ENCODE measurements around the gene FOXK2. TPM values are rescaled to one million over a fixed set of nuclear protein-coding genes. Genes with fewer than 3 reads are reported as not detected.
A peak's percentile ranks its signal among the peaks of the same experiment; 100 is the strongest.
"Not testable (repeated sequence)": the region's sequence is repeated elsewhere in the genome, so short reads cannot be mapped to it uniquely, and the experiment has no call there.

FOXK2 gene
- polyA plus RNA-seq, 4 donors, result 11.6 to 25.9 (median 18.0) TPM

GRCh38 chr17:82567286-82567685 lies 47.8 kb downstream of the FOXK2 start:
- Histone ChIP-seq H3K27ac (ENCODE audit: low read depth in 1 of 3, low read length in 2 of 3) (no peak overlapping the region), H3K9me3 (ENCODE audit: control insufficient read depth in 2 of 2, insufficient read depth in 1 of 2, low read depth in 1 of 2, low read length in 1 of 2) (no peaks in the 10 kb centered on the region), H3K4me1 (ENCODE audit: control insufficient read depth in 3 of 3, insufficient read depth in 2 of 3, low read depth in 1 of 3, low read length in 2 of 3) (peaks cover 2 to 20% (median 4%) of the 10 kb centered on the region in 3 donors), H3K36me3 (ENCODE audit: control insufficient read depth in 3 of 3, insufficient read depth in 2 of 3, low read depth in 1 of 3, low read length in 3 of 3) (peaks cover 3 to 74% (median 7%) of the 10 kb centered on the region in 3 donors), H3K27me3 (ENCODE audit: control insufficient read depth in 3 of 3, insufficient read depth in 3 of 3, low read length in 3 of 3) (no peaks in the 10 kb centered on the region), H3K4me3 (ENCODE audit: low read depth in 1 of 3, low read length in 3 of 3) (no peak overlapping the region)
- WGBS, 3 donors, result 79 to 85% (median 84%) methylated on average over 15 of the region's 15 CpGs
- no peak for FAIRE-seq
- DNase-seq, result no peak

- H3K4me3 ChIP-seq (ENCODE audit: low read depth in 1 of 3, low read length in 3 of 3), result no peak overlapping the region
- H3K9me3 ChIP-seq (ENCODE audit: control insufficient read depth in 2 of 2, insufficient read depth in 1 of 2, low read depth in 1 of 2, low read length in 1 of 2), result no peaks in the 10 kb centered on the region
- no peak for FAIRE-seq
- no peak for DNase-seq
- H3K27ac ChIP-seq (ENCODE audit: low read depth in 1 of 3, low read length in 2 of 3), result peak overlapping the region; percentile 34 to 79 (median 76)
- peaks cover 3 to 82% (median 7%) of the 10 kb centered on the region in 3 donors for H3K36me3 ChIP-seq (ENCODE audit: control insufficient read depth in 3 of 3, insufficient read depth in 2 of 3, low read depth in 1 of 3, low read length in 3 of 3)
- peaks cover 2 to 20% (median 4%) of the 10 kb centered on the region in 3 donors for H3K4me1 ChIP-seq (ENCODE audit: control insufficient read depth in 3 of 3, insufficient read depth in 2 of 3, low read depth in 1 of 3, low read length in 2 of 3)
- WGBS, 3 donors, result 81 to 88% (median 83%) methylated on average over 10 of the region's 10 CpGs
- H3K27me3 ChIP-seq (ENCODE audit: control insufficient read depth in 3 of 3, insufficient read depth in 3 of 3, low read length in 3 of 3), result no peaks in the 10 kb centered on the region
These were observed 49.5 kb downstream of the FOXK2 start for GRCh38 chr17:82568997-82569393.

DNA sequence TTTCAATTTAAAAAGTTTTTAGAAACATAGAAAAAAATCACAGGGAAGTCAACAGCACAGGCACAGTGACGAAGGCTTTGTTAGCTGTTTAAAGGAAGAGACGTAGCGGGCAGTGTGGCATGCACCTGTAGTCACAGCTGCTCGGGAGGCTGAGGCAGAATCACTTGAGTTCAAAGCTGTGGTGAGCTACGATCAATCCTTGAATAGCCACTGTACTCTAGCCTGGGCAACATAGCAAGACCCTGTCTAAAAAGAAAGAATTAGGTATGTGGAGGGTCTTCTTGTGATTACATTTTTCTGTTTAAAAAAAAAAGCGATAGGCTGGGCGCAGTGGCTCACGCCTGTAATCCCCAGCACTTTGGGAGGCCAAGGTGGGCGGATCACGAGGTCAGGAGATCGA lies 50.1 kb downstream of the FOXK2 start:
- peaks cover 2 to 20% (median 4%) of the 10 kb centered on the region in 3 donors for H3K4me1 ChIP-seq (ENCODE audit: control insufficient read depth in 3 of 3, insufficient read depth in 2 of 3, low read depth in 1 of 3, low read length in 2 of 3)
- peak overlapping the region in 1 of 3 donors; percentile 79 for H3K27ac ChIP-seq (ENCODE audit: low read depth in 1 of 3, low read length in 2 of 3)
- no peaks in the 10 kb centered on the region for H3K27me3 ChIP-seq (ENCODE audit: control insufficient read depth in 3 of 3, insufficient read depth in 3 of 3, low read length in 3 of 3)
- H3K9me3 ChIP-seq (ENCODE audit: control insufficient read depth in 2 of 2, insufficient read depth in 1 of 2, low read depth in 1 of 2, low read length in 1 of 2), result no peaks in the 10 kb centered on the region
- DNase-seq, result no peak
- 92 to 98% (median 96%) methylated on average over 8 to 11 of the region's 11 CpGs for WGBS, 3 donors
- H3K4me3 ChIP-seq (ENCODE audit: low read depth in 1 of 3, low read length in 3 of 3), result no peak overlapping the region
- FAIRE-seq, result no peak
- H3K36me3 ChIP-seq (ENCODE audit: control insufficient read depth in 3 of 3, insufficient read depth in 2 of 3, low read depth in 1 of 3, low read length in 3 of 3), result peaks cover 3 to 84% (median 8%) of the 10 kb centered on the region in 3 donors

GRCh38 chr17:82570277-82570676 lies 50.7 kb downstream of the FOXK2 start:
- DNase-seq (no peak), FAIRE-seq (no peak)
- Histone ChIP-seq H3K9me3 (ENCODE audit: control insufficient read depth in 2 of 2, insufficient read depth in 1 of 2, low read depth in 1 of 2, low read length in 1 of 2) (no peaks in the 10 kb centered on the region), H3K36me3 (ENCODE audit: control insufficient read depth in 3 of 3, insufficient read depth in 2 of 3, low read depth in 1 of 3, low read length in 3 of 3) (peaks cover 3 to 84% (median 9%) of the 10 kb centered on the region in 3 donors), H3K4me1 (ENCODE audit: control insufficient read depth in 3 of 3, insufficient read depth in 2 of 3, low read depth in 1 of 3, low read length in 2 of 3) (peaks cover 2 to 20% (median 4%) of the 10 kb centered on the region in 3 donors), H3K27ac (ENCODE audit: low read depth in 1 of 3, low read length in 2 of 3) (no peak overlapping the region), H3K4me3 (ENCODE audit: low read depth in 1 of 3, low read length in 3 of 3) (no peak overlapping the region), H3K27me3 (ENCODE audit: control insufficient read depth in 3 of 3, insufficient read depth in 3 of 3, low read length in 3 of 3) (no peaks in the 10 kb centered on the region)
- 87 to 92% (median 89%) methylated on average over 9 of the region's 9 CpGs for WGBS, 3 donors

DNA sequence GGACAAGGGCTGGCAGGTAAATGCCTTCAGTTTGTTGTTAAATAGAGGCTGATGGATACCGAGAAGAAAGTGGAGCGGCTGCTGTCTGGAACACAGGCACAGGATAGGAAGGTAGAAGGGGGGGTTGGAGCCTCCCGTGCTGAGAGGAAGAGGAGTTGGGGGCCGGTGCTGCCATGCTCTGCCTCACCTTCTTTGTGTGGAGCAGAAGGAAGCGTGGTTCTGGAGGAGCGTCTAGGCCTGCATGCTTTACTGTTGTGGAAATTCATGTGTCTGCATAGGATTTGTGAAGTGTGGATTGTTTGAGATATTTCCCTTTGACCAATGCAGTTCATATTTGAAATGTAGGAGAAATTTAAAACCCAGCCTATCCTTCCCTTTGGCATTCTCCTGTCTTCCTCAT lies 52.3 kb downstream of the FOXK2 start:
- 96 to 98% (median 96%) methylated on average over 6 of the region's 6 CpGs for WGBS, 3 donors
- H3K4me3 ChIP-seq (ENCODE audit: low read depth in 1 of 3, low read length in 3 of 3), result no peak overlapping the region
- peaks cover 3 to 82% (median 13%) of the 10 kb centered on the region in 3 donors for H3K36me3 ChIP-seq (ENCODE audit: control insufficient read depth in 3 of 3, insufficient read depth in 2 of 3, low read depth in 1 of 3, low read length in 3 of 3)
- no peaks in the 10 kb centered on the region for H3K9me3 ChIP-seq (ENCODE audit: control insufficient read depth in 2 of 2, insufficient read depth in 1 of 2, low read depth in 1 of 2, low read length in 1 of 2)
- FAIRE-seq (no peak), DNase-seq (no peak)
- no peaks in the 10 kb centered on the region for H3K27me3 ChIP-seq (ENCODE audit: control insufficient read depth in 3 of 3, insufficient read depth in 3 of 3, low read length in 3 of 3)
- no peak overlapping the region for H3K27ac ChIP-seq (ENCODE audit: low read depth in 1 of 3, low read length in 2 of 3)
- H3K4me1 ChIP-seq (ENCODE audit: control insufficient read depth in 3 of 3, insufficient read depth in 2 of 3, low read depth in 1 of 3, low read length in 2 of 3), result peaks cover 2 to 13% (median 4%) of the 10 kb centered on the region in 3 donors

DNA sequence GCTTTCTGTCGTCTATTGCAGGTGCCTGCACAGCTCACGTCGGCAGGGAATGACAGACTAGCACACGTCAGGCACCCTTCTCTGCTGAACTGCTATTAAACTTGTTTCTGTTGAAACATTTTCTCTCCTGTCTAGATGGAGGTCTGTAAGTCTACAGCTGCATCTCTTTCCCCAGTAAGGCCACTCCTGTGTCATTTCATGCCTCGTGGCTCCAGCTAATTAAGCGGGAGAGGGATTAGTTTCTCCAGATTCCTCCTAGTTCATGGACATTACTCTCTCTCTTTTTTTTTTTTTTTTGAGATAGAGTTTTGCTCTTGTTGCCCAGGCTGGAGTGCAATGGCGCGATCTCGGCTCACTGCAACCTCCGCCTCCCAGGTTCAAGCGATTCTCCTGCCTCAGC lies 54.5 kb downstream of the FOXK2 start:
- H3K9me3 ChIP-seq (ENCODE audit: control insufficient read depth in 2 of 2, insufficient read depth in 1 of 2, low read depth in 1 of 2, low read length in 1 of 2), result no peaks in the 10 kb centered on the region
- no peak overlapping the region for H3K4me3 ChIP-seq (ENCODE audit: low read depth in 1 of 3, low read length in 3 of 3)
- H3K36me3 ChIP-seq (ENCODE audit: control insufficient read depth in 3 of 3, insufficient read depth in 2 of 3, low read depth in 1 of 3, low read length in 3 of 3), result peaks cover 3 to 78% (median 11%) of the 10 kb centered on the region in 3 donors
- H3K27me3 ChIP-seq (ENCODE audit: control insufficient read depth in 3 of 3, insufficient read depth in 3 of 3, low read length in 3 of 3), result no peaks in the 10 kb centered on the region
- DNase-seq (no peak), FAIRE-seq (no peak)
- H3K4me1 ChIP-seq (ENCODE audit: control insufficient read depth in 3 of 3, insufficient read depth in 2 of 3, low read depth in 1 of 3, low read length in 2 of 3), result peaks cover 0 to 2% (median 2%) of the 10 kb centered on the region in 3 donors
- H3K27ac ChIP-seq (ENCODE audit: low read depth in 1 of 3, low read length in 2 of 3), result no peak overlapping the region
- 87 to 92% (median 92%) methylated on average over 11 of the region's 11 CpGs for whole genome bisulfite sequencing, 3 donors

GRCh38 chr17:82575581-82576221 lies 56.2 kb downstream of the FOXK2 start:
- H3K4me1 ChIP-seq (ENCODE audit: control insufficient read depth in 3 of 3, insufficient read depth in 2 of 3, low read depth in 1 of 3, low read length in 2 of 3); H3K4me3 ChIP-seq (ENCODE audit: low read depth in 1 of 3, low read length in 3 of 3); H3K27me3 ChIP-seq (ENCODE audit: control insufficient read depth in 3 of 3, insufficient read depth in 3 of 3, low read length in 3 of 3); H3K9me3 ChIP-seq (ENCODE audit: control insufficient read depth in 2 of 2, insufficient read depth in 1 of 2, low read depth in 1 of 2, low read length in 1 of 2); H3K27ac ChIP-seq (ENCODE audit: low read depth in 1 of 3, low read length in 2 of 3); FAIRE-seq; DNase-seq: not testable (repeated sequence)
- H3K36me3 ChIP-seq (ENCODE audit: control insufficient read depth in 3 of 3, insufficient read depth in 2 of 3, low read depth in 1 of 3, low read length in 3 of 3), result peaks cover 2 to 63% (median 11%) of the 10 kb centered on the region in 3 donors
- 94 to 97% (median 97%) methylated on average over 33 to 38 of the region's 52 CpGs for WGBS, 3 donors

DNA sequence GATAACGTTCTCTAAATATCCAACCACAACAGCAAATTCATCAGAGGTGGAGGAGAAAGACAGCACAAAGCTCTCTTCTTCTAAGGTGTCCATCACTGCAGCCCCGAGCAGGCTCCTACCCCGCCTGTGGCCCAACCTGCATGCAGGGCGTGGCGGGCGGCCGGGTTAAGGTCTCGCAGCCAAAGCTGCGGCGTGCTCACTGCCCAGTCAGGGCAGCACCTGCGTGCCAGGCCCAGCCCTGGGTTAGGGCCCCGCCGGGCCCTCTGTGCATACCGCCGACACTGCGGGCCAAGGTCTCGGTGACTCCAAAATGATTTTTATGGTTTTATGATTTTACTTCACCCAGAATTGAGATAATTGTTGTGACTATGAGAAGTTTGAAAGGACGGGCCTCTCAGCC lies 57.8 kb downstream of the FOXK2 start:
- peak overlapping the region in 2 of 3 donors; percentile 25 to 44 for H3K27ac ChIP-seq (ENCODE audit: low read depth in 1 of 3, low read length in 2 of 3)
- 21 to 67% (median 38%) methylated on average over 18 of the region's 18 CpGs for WGBS, 3 donors
- peaks cover 2 to 54% (median 8%) of the 10 kb centered on the region in 3 donors for H3K36me3 ChIP-seq (ENCODE audit: control insufficient read depth in 3 of 3, insufficient read depth in 2 of 3, low read depth in 1 of 3, low read length in 3 of 3)

More for the DNA sequence above, 57.8 kb downstream of the FOXK2 start:
- DNase-seq, result peak in 1 of 2 donors; percentile 67
- Histone ChIP-seq H3K9me3 (ENCODE audit: control insufficient read depth in 2 of 2, insufficient read depth in 1 of 2, low read depth in 1 of 2, low read length in 1 of 2) (no peaks in the 10 kb centered on the region), H3K4me1 (ENCODE audit: control insufficient read depth in 3 of 3, insufficient read depth in 2 of 3, low read depth in 1 of 3, low read length in 2 of 3) (no peaks in the 10 kb centered on the region), H3K4me3 (ENCODE audit: low read depth in 1 of 3, low read length in 3 of 3) (no peak overlapping the region), H3K27me3 (ENCODE audit: control insufficient read depth in 3 of 3, insufficient read depth in 3 of 3, low read length in 3 of 3) (no peaks in the 10 kb centered on the region)
- FAIRE-seq, result no peak
